NK-92 (cell line): Measurements from ENCODE around the gene SLCO3A1.

Experiments
- DNase-seq: peaks from one replicate; lab custom pipeline; 2025; ENCODE audit not compliant: unreplicated experiment; lab: John Stamatoyannopoulos, UW

Gene SLCO3A1

DNA sequence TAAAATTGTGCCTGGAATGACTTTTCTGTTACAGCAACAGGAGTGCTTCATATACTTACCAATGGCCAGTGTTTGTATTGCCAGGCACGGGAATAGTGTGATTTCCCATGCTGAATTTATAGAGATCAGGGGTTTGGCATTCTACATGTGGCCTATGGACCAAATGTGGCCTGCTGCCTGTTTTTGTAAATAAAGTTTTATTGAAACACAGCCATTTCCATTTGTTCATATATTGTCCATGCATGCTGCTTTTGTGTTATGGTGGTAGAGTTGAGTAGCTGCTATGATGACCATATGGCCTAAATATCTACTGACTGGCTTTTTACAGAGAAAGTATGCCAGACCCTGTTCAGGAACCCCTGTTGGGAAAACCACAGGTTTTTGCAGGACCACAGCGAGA is 55.6 kb downstream of the SLCO3A1 start:
- DNase-seq = no peak

GRCh38 chr15:91909574-91909973 is 56.1 kb downstream of the SLCO3A1 start:
- DNase-seq = no peak

DNA sequence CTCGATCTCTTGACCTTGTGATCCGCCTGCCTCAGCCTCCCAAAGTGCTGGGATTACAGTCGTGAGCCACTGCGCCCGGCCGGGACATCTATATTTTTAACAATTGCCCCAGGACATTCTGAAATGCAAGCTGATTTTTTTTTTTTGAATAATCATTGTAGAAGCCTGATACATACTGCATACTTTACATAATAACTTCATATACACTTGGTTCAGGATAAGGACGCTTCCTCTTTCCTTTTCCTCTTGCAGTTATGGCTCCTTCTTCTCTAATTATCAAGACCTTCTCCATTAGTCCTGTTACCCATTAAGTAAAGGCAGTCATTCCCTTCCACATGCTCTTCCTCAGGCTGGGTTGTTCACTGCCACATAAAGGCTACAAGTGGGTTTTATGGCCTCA is 58.3 kb downstream of the SLCO3A1 start:
- DNase-seq = no peak

- no peak for DNase-seq
Measured at GRCh38 chr15:91912336-91912735, 58.8 kb downstream of the SLCO3A1 start.

- DNase-seq = no peak
Measured at GRCh38 chr15:91913560-91913959, 60.1 kb downstream of the SLCO3A1 start.

- DNase-seq = no peak
Measured at GRCh38 chr15:91915576-91915975, 62.1 kb downstream of the SLCO3A1 start.

DNA sequence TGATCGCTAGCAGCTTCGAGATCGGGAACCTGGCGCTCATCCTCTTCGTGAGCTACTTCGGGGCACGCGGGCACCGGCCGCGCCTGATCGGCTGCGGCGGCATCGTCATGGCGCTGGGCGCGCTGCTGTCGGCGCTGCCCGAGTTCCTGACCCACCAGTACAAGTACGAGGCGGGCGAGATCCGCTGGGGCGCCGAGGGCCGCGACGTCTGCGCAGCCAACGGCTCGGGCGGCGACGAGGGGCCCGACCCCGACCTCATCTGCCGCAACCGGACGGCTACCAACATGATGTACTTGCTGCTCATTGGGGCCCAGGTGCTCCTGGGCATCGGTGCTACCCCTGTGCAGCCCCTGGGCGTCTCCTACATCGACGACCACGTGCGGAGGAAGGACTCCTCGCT is 62.5 kb downstream of the SLCO3A1 start:
- no peak for DNase-seq

- DNase-seq = no peak
Measured at GRCh38 chr15:91917686-91918360, 64.3 kb downstream of the SLCO3A1 start.

DNA sequence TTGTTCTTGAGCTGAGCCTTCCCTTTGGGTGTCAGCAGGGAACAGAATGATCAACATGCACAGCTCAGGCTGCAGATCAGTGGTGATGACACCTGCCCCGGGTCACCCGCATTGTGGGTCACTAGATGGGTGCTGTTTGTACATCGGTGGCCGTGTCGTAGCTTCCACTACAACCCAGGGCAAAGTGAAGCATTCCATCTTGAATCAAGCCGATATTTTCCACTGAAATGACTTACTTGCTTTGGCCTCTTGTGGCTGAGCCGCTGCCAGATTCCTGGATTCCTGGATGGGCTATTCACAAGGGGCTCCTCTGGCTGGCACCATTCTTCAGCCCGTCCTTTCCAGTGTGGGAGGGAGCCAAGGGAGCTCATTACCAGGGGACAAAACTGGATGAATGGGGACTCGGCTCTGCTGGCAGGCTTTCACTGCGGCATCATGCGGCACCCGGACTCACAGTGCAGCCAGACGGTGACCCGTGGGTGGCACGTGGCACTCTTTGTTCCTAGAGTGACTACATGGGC is 65.6 kb downstream of the SLCO3A1 start:
- DNase-seq = no peak

DNA sequence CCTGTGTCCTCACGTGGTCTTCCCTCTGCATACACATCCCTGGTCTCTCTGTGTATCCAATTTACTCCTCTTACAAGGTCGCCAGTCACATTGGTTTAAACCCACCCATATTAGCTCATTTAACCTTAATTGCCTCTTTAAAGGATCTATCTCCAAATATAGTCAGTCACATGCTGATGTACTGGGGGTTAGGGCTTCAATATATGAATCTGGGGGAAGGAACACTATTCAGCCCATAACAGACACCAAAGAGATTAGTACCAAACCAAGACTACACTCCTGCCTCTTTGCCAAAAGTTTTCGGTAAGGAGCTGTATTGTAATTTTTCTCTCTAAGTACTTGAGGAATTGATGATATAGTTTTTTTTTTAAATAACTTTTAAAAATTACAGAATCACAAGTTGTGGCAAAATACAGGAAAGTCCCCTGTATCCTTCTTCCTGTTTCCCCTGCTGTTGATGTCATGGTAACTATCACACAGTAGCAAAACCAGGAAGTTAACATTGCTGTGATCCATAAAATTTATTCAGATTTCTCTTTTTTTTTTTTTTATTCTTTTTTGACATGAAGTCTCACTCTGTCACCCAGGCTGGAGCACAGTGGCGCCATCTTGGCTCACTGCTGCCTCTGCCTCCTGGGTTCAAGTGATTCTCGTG is 67.8 kb downstream of the SLCO3A1 start:
- DNase-seq = no peak

DNA sequence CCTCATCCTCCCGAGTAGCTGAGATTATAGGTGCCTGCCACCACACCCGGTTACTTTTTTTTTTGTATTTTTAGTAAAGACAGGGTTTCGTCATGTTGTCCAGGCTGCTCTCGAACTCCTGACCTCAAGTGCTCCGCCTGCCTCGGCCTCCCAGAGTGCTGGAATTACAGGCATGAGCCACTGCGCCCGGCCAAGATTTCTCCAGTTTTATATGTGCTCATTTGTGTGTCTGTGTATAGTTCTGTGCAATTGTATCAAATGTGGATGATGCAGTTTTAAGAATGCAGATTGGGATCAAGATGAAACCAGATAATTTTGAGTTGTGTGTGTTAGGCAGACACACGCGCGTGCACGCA is 68.3 kb downstream of the SLCO3A1 start:
- no peak for DNase-seq

- no peak for DNase-seq
Measured at GRCh38 chr15:91922646-91923547, 69.4 kb downstream of the SLCO3A1 start.

DNA sequence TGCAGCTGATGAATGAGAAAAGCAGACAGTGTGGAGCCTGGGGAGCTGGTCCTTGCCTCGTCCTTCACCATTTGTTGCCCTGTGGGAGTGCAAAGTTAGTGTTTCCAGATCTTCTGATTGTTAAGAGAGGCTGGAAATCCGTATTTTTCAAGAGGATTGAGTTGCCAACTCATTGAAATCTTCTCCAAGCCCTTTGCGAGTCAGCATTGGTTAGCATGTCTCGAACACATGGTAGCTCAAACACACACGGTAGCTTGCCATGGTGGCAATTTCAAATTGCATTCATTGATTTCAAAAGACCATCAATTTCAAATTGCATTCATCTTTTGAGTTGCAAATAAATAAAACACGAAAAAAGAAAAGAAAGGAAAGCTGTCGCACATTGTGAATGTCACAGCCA is 70.7 kb downstream of the SLCO3A1 start:
- DNase-seq = no peak

DNA sequence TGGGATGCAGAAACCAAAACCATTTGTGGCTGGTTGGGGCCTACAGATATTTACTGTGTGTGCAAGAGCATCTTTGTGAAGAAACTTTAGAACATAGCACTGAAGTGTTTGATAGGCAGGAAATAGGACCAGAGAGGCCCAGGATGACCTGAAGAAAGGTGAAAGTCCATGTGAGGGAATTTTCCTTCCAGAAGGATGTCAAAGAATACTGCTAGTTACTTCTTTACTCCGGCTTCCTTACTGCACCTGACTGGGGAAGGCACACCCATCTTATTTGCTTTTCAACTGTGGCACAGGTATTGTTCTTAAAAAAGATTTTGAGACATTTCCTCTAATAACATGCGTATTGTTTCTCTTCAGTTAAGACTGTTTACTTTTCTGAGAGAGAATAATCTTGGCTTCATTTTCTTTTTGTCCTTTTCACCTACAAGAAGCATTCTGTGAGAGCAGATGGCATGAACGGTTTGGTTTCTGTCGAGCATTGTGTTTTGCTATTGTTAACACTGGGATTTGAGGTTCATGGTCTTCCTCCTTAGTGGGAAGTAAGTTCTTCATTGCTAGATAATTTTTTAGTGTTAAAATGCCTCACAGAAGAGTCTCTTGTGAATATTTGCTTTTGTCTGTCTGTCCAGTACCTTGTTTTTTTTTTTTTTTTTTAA is 71.5 kb downstream of the SLCO3A1 start:
- no peak for DNase-seq

DNA sequence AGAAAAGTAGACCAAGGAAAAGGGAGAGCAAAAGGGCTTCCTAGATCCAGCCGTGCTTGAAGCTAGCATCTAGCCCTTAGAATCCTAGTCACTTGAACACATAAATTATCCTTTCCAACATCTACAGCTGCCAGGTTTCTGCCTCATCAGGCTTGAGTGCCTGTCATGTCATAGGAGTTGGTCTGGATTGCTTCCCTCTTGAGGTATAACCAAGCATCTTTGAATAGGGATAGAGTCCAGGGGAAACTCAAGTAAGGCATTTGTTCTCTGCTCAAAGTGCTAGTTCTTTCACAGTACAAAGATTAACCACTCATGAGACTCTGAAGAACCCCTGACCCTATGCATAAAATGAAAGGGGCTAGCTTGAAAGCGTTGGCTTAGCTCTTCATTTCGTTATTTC is 72.3 kb downstream of the SLCO3A1 start:
- DNase-seq = no peak

DNA sequence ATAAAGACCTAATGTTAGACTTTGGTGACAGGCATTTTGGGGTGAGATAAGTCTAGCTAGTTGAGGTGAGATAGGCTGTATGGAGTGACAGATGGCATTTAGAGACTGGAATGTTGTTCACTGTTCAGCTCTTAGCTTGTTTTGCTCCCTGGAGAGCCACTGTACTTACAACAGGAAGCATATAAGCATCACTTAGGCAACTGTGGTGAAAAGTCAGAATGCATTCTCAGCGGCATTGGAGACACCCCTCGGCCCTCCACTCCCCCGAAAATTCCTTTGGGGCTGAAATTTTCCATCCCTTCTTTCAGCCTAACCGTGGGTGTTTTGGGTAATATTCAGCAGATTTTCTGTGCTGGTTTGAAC is 73.4 kb downstream of the SLCO3A1 start:
- DNase-seq = no peak

GRCh38 chr15:91927585-91927984 is 74.1 kb downstream of the SLCO3A1 start:
- DNase-seq = no peak

GRCh38 chr15:91928675-91929074 is 75.2 kb downstream of the SLCO3A1 start:
- DNase-seq = no peak

GRCh38 chr15:91929509-91929908 is 76.0 kb downstream of the SLCO3A1 start:
- DNase-seq = no peak

DNA sequence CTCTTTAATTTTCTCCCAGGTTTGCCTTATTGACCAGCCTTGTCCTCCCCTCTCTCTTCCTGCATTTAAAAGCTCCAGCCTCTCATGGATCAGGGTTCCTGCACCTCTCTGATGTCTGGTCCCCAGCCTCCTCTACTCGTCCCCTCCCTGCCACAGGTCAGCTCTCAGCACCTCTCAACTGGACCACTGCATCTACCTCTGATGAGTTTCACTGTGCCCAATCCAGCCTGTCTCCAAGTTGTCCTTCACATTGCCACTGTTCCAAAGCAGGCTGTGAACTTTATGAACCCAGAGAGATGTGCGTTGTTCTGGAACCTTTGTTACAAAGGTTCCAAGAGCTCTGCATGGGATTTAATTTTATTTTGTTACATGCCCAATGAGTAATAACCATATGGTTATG is 76.6 kb downstream of the SLCO3A1 start:
- no peak for DNase-seq

- no peak for DNase-seq
Measured at GRCh38 chr15:91936182-91936775, 82.8 kb downstream of the SLCO3A1 start.
